ENCODE results near the gene CD48.
A peak's percentile ranks its signal among the peaks of the same experiment; 100 is the strongest.

CD48 gene

GRCh38 chr1:160679893-160680292 is 31.7 kb downstream of the CD48 start:
- DNase-seq, result no peak

GRCh38 chr1:160676869-160677597 is 34.6 kb downstream of the CD48 start:
- no peak for DNase-seq

- peak in 35 of 56 donors; percentile 0 to 69 (median 23) for DNase-seq
Measured at GRCh38 chr1:160675641-160676410, 35.8 kb downstream of the CD48 start.

GRCh38 chr1:160674415-160674814 is 37.2 kb downstream of the CD48 start:
- no peak for DNase-seq

- no peak for DNase-seq
Measured at GRCh38 chr1:160672789-160673695, 38.6 kb downstream of the CD48 start.

- DNase-seq, result no peak
Measured at GRCh38 chr1:160671603-160672517, 39.8 kb downstream of the CD48 start.

GRCh38 chr1:160670701-160671100 is 40.9 kb downstream of the CD48 start:
- no peak for DNase-seq

GRCh38 chr1:160669802-160670201 is 41.8 kb downstream of the CD48 start:
- DNase-seq, result no peak

- no peak for DNase-seq
Measured at GRCh38 chr1:160669276-160669675, 42.3 kb downstream of the CD48 start.

- DNase-seq, result no peak
Measured at GRCh38 chr1:160667896-160668295, 43.7 kb downstream of the CD48 start.

GRCh38 chr1:160666079-160666442 is 45.6 kb downstream of the CD48 start:
- no peak for DNase-seq

- peak in 1 of 56 donors; percentile 1 for DNase-seq
Measured at GRCh38 chr1:160665330-160666078, 46.1 kb downstream of the CD48 start.

- DNase-seq, result no peak
Measured at GRCh38 chr1:160664573-160665051, 47.0 kb downstream of the CD48 start.

- DNase-seq, result no peak
Measured at GRCh38 chr1:160662910-160663309, 48.7 kb downstream of the CD48 start.

GRCh38 chr1:160659566-160659965 is 52.1 kb downstream of the CD48 start:
- no peak for DNase-seq

- no peak for DNase-seq
Measured at GRCh38 chr1:160658814-160659193, 52.8 kb downstream of the CD48 start.

GRCh38 chr1:160658162-160658813 is 53.3 kb downstream of the CD48 start:
- DNase-seq, result no peak

GRCh38 chr1:160657250-160657781 is 54.3 kb downstream of the CD48 start:
- DNase-seq, result no peak

- DNase-seq, result no peak
Measured at GRCh38 chr1:160656737-160657136, 54.9 kb downstream of the CD48 start.

Measured in nucleus accumbens (tissue), 56 donors.